ENCODE results near the gene ATXN7L1. TPM values are rescaled to one million over a fixed set of nuclear protein-coding genes. Genes with fewer than 3 reads are reported as not detected.

Gene ATXN7L1
- polyA plus RNA-seq, 4 donors: 9.7 to 50.8 (median 26.7) TPM

GRCh38 chr7:105760551-105761447, 115.6 kb downstream of the ATXN7L1 start:
- Histone ChIP-seq H3K27me3 (ENCODE audit: control insufficient read depth in 3 of 3, insufficient read depth in 3 of 3, low read length in 3 of 3) (no peaks in the 10 kb centered on the region), H3K4me3 (ENCODE audit: low read depth in 1 of 3, low read length in 3 of 3) (no peak overlapping the region), H3K9me3 (ENCODE audit: control insufficient read depth in 2 of 2, insufficient read depth in 1 of 2, low read depth in 1 of 2, low read length in 1 of 2) (no peaks in the 10 kb centered on the region), H3K27ac (ENCODE audit: low read depth in 1 of 3, low read length in 2 of 3) (no peak overlapping the region), H3K36me3 (ENCODE audit: control insufficient read depth in 3 of 3, insufficient read depth in 2 of 3, low read depth in 1 of 3, low read length in 3 of 3) (peaks cover 0 to 17% (median 0%) of the 10 kb centered on the region in 3 donors), H3K4me1 (ENCODE audit: control insufficient read depth in 3 of 3, insufficient read depth in 2 of 3, low read depth in 1 of 3, low read length in 2 of 3) (peaks cover 0 to 6% (median 0%) of the 10 kb centered on the region in 3 donors)
- DNase-seq (no peak), FAIRE-seq (no peak)
- 82 to 89% (median 88%) methylated on average over 6 of the region's 6 CpGs for WGBS, 3 donors

GRCh38 chr7:105759670-105760550, 116.5 kb downstream of the ATXN7L1 start:
- 69 to 79% (median 77%) methylated on average over 2 of the region's 2 CpGs for WGBS, 3 donors
- DNase-seq: peak; percentile 44 to 55
- Histone ChIP-seq H3K27ac (ENCODE audit: low read depth in 1 of 3, low read length in 2 of 3) (peak overlapping the region in 1 of 3 donors; percentile 38), H3K4me1 (ENCODE audit: control insufficient read depth in 3 of 3, insufficient read depth in 2 of 3, low read depth in 1 of 3, low read length in 2 of 3) (peaks cover 0 to 6% (median 0%) of the 10 kb centered on the region in 3 donors), H3K4me3 (ENCODE audit: low read depth in 1 of 3, low read length in 3 of 3) (no peak overlapping the region), H3K36me3 (ENCODE audit: control insufficient read depth in 3 of 3, insufficient read depth in 2 of 3, low read depth in 1 of 3, low read length in 3 of 3) (peaks cover 0 to 19% (median 0%) of the 10 kb centered on the region in 3 donors), H3K27me3 (ENCODE audit: control insufficient read depth in 3 of 3, insufficient read depth in 3 of 3, low read length in 3 of 3) (no peaks in the 10 kb centered on the region), H3K9me3 (ENCODE audit: control insufficient read depth in 2 of 2, insufficient read depth in 1 of 2, low read depth in 1 of 2, low read length in 1 of 2) (no peaks in the 10 kb centered on the region)
- FAIRE-seq: no peak

- 53 to 82% (median 60%) methylated on average over 2 of the region's 2 CpGs for WGBS, 3 donors
- no peaks in the 10 kb centered on the region for H3K27me3 ChIP-seq (ENCODE audit: control insufficient read depth in 3 of 3, insufficient read depth in 3 of 3, low read length in 3 of 3)
- DNase-seq (no peak), FAIRE-seq (no peak)
- H3K27ac ChIP-seq (ENCODE audit: low read depth in 1 of 3, low read length in 2 of 3): no peak overlapping the region
- peaks cover 0 to 19% (median 3%) of the 10 kb centered on the region in 3 donors for H3K36me3 ChIP-seq (ENCODE audit: control insufficient read depth in 3 of 3, insufficient read depth in 2 of 3, low read depth in 1 of 3, low read length in 3 of 3)
- no peak overlapping the region for H3K4me3 ChIP-seq (ENCODE audit: low read depth in 1 of 3, low read length in 3 of 3)
- H3K9me3 ChIP-seq (ENCODE audit: control insufficient read depth in 2 of 2, insufficient read depth in 1 of 2, low read depth in 1 of 2, low read length in 1 of 2): no peaks in the 10 kb centered on the region
- H3K4me1 ChIP-seq (ENCODE audit: control insufficient read depth in 3 of 3, insufficient read depth in 2 of 3, low read depth in 1 of 3, low read length in 2 of 3): peaks cover 0 to 6% (median 0%) of the 10 kb centered on the region in 3 donors
Measured at GRCh38 chr7:105756367-105756766, 120.0 kb downstream of the ATXN7L1 start.

GRCh38 chr7:105752671-105753275, 123.6 kb downstream of the ATXN7L1 start:
- 87 to 93% (median 90%) methylated on average over 5 of the region's 5 CpGs for WGBS, 3 donors
- no peak for FAIRE-seq

GRCh38 chr7:105751054-105751453, 125.3 kb downstream of the ATXN7L1 start:
- FAIRE-seq (no peak), DNase-seq (no peak)
- no peaks in the 10 kb centered on the region for H3K4me1 ChIP-seq (ENCODE audit: control insufficient read depth in 3 of 3, insufficient read depth in 2 of 3, low read depth in 1 of 3, low read length in 2 of 3)
- H3K36me3 ChIP-seq (ENCODE audit: control insufficient read depth in 3 of 3, insufficient read depth in 2 of 3, low read depth in 1 of 3, low read length in 3 of 3): peaks cover 0 to 24% (median 3%) of the 10 kb centered on the region in 3 donors
- H3K27ac ChIP-seq (ENCODE audit: low read depth in 1 of 3, low read length in 2 of 3): no peak overlapping the region
- no peaks in the 10 kb centered on the region for H3K27me3 ChIP-seq (ENCODE audit: control insufficient read depth in 3 of 3, insufficient read depth in 3 of 3, low read length in 3 of 3)
- H3K9me3 ChIP-seq (ENCODE audit: control insufficient read depth in 2 of 2, insufficient read depth in 1 of 2, low read depth in 1 of 2, low read length in 1 of 2): no peaks in the 10 kb centered on the region
- H3K4me3 ChIP-seq (ENCODE audit: low read depth in 1 of 3, low read length in 3 of 3): no peak overlapping the region
- 82 to 93% (median 92%) methylated on average over 3 of the region's 3 CpGs for WGBS, 3 donors

More at GRCh38 chr7:105752671-105753275, 123.6 kb downstream of the ATXN7L1 start:
- Histone ChIP-seq H3K4me1 (ENCODE audit: control insufficient read depth in 3 of 3, insufficient read depth in 2 of 3, low read depth in 1 of 3, low read length in 2 of 3) (no peaks in the 10 kb centered on the region), H3K27me3 (ENCODE audit: control insufficient read depth in 3 of 3, insufficient read depth in 3 of 3, low read length in 3 of 3) (no peaks in the 10 kb centered on the region), H3K9me3 (ENCODE audit: control insufficient read depth in 2 of 2, insufficient read depth in 1 of 2, low read depth in 1 of 2, low read length in 1 of 2) (no peaks in the 10 kb centered on the region), H3K27ac (ENCODE audit: low read depth in 1 of 3, low read length in 2 of 3) (no peak overlapping the region), H3K36me3 (ENCODE audit: control insufficient read depth in 3 of 3, insufficient read depth in 2 of 3, low read depth in 1 of 3, low read length in 3 of 3) (peaks cover 0 to 20% (median 3%) of the 10 kb centered on the region in 3 donors), H3K4me3 (ENCODE audit: low read depth in 1 of 3, low read length in 3 of 3) (no peak overlapping the region)
- no peak for DNase-seq

- Histone ChIP-seq H3K4me3 (ENCODE audit: low read depth in 1 of 3, low read length in 3 of 3) (no peak overlapping the region), H3K27me3 (ENCODE audit: control insufficient read depth in 3 of 3, insufficient read depth in 3 of 3, low read length in 3 of 3) (no peaks in the 10 kb centered on the region), H3K27ac (ENCODE audit: low read depth in 1 of 3, low read length in 2 of 3) (no peak overlapping the region), H3K36me3 (ENCODE audit: control insufficient read depth in 3 of 3, insufficient read depth in 2 of 3, low read depth in 1 of 3, low read length in 3 of 3) (peaks cover 0 to 21% (median 3%) of the 10 kb centered on the region in 3 donors), H3K9me3 (ENCODE audit: control insufficient read depth in 2 of 2, insufficient read depth in 1 of 2, low read depth in 1 of 2, low read length in 1 of 2) (no peaks in the 10 kb centered on the region), H3K4me1 (ENCODE audit: control insufficient read depth in 3 of 3, insufficient read depth in 2 of 3, low read depth in 1 of 3, low read length in 2 of 3) (no peaks in the 10 kb centered on the region)
- no peak for FAIRE-seq
- WGBS, 3 donors: 72 to 86% (median 81%) methylated on average over 4 of the region's 4 CpGs
- no peak for DNase-seq
Measured at GRCh38 chr7:105748701-105749100, 127.7 kb downstream of the ATXN7L1 start.

GRCh38 chr7:105745681-105746330, 130.6 kb downstream of the ATXN7L1 start:
- no peak for FAIRE-seq
- Histone ChIP-seq H3K9me3 (ENCODE audit: control insufficient read depth in 2 of 2, insufficient read depth in 1 of 2, low read depth in 1 of 2, low read length in 1 of 2) (no peaks in the 10 kb centered on the region), H3K4me3 (ENCODE audit: low read depth in 1 of 3, low read length in 3 of 3) (no peak overlapping the region), H3K27ac (ENCODE audit: low read depth in 1 of 3, low read length in 2 of 3) (no peak overlapping the region), H3K36me3 (ENCODE audit: control insufficient read depth in 3 of 3, insufficient read depth in 2 of 3, low read depth in 1 of 3, low read length in 3 of 3) (peaks cover 0 to 22% (median 0%) of the 10 kb centered on the region in 3 donors), H3K4me1 (ENCODE audit: control insufficient read depth in 3 of 3, insufficient read depth in 2 of 3, low read depth in 1 of 3, low read length in 2 of 3) (no peaks in the 10 kb centered on the region), H3K27me3 (ENCODE audit: control insufficient read depth in 3 of 3, insufficient read depth in 3 of 3, low read length in 3 of 3) (no peaks in the 10 kb centered on the region)
- 86 to 90% (median 90%) methylated on average over 7 of the region's 7 CpGs for WGBS, 3 donors
- no peak for DNase-seq
